SJSA1 (cell line): ENCODE results near the gene HLA-DMB. TPM values are rescaled to one million over a fixed set of nuclear protein-coding genes. Genes with fewer than 3 reads are reported as not detected.

Source experiments
- DNase-seq, 2 experiments: peaks; one replicate each; pipeline ENCODE4 v3.0.0-alpha.2; 2015 to 2020; ENCODE audit warnings: low spot score in 2 of 2, low read depth in 1 of 2
- H3K27ac ChIP-seq: fragments of 250-450 bp; sonication (Bioruptor Pico); 2 replicates; pipeline ENCODE4 v1.5.1; 2020; ENCODE audit warnings: mild to moderate bottlenecking, moderate library complexity
- H3K27me3 ChIP-seq: fragments of 250-450 bp; sonication (Bioruptor Pico); replicated peaks from 2 replicates; pipeline ENCODE4 v1.5.1; 2020; ENCODE audit warnings: mild to moderate bottlenecking, moderate library complexity
- H3K36me3 ChIP-seq: fragments of 250-450 bp; sonication (Bioruptor Pico); 2 replicates; pipeline ENCODE4 v1.5.1; 2020; ENCODE audit warnings: mild to moderate bottlenecking
- H3K4me1 ChIP-seq: fragments of 250-450 bp; sonication (Bioruptor Pico); replicated peaks from 2 replicates; pipeline ENCODE4 v1.6.1; 2021; ENCODE audit warnings: mild to moderate bottlenecking
- H3K4me3 ChIP-seq: fragments of 250-450 bp; sonication (Bioruptor Pico); 2 replicates; pipeline ENCODE4 v1.5.1; 2020; ENCODE audit warnings: mild to moderate bottlenecking
- H3K9me3 ChIP-seq: fragments of 250-450 bp; sonication (Bioruptor Pico); replicated peaks from 2 replicates; pipeline ENCODE4 v1.5.1; 2020; ENCODE audit warnings: mild to moderate bottlenecking
- total RNA-seq: library from RNA; depleted of rRNA; stranded (reverse); fragments of >200 nt; shearing (Covaris generic); gene quantifications from 2 replicates; pipeline ENCODE4 v1.2.3, GENCODE V29; 2014; rRNA removed

The HLA-DMB gene
- total RNA-seq, result not detected in 2 replicates

DNA sequence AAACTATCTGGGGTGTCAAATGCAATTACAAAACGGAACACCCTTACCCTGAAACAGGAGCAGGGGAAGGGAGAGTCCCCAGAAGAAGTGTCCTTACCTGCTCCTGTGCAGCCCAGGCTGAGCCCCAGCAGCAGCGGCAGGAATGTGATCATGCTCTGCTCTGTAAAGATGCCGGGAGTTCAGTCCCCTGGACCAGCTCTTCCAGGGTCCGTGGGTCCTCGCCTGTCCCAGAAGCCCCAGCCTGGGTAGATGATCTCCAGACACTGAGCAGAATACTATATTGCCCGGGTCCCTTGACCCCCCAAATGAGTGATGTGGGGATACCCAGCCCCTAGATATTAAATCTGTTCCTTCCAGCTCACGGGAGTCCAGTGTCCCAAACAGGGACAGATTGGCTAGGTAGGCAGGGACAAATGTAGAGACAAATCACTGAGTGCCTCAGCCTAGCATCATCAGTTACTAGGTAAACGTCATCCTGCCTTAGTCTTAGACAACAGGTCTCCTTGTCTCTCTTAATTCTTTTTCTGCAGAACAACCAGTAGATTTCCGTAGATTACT, at the start of gene HLA-DMB:
Gene HLA-DMB, minus strand, starts transcription at position 373 of the 558 bp plus-strand sequence. Its CDS starts 221 bp downstream, at position 152.
- peak in 1 of 2 experiments; percentile 30 for DNase-seq
- Histone ChIP-seq H3K9me3 (no peaks in the 10 kb centered on the region), H3K4me3 (no peak within 1 kb of the TSS), H3K36me3 (no peaks in the 10 kb centered on the region), H3K4me1 (no peaks in the 10 kb centered on the region), H3K27ac (no peak within 1 kb of the TSS), H3K27me3 (peaks cover 38% of the 10 kb centered on the region)

DNA sequence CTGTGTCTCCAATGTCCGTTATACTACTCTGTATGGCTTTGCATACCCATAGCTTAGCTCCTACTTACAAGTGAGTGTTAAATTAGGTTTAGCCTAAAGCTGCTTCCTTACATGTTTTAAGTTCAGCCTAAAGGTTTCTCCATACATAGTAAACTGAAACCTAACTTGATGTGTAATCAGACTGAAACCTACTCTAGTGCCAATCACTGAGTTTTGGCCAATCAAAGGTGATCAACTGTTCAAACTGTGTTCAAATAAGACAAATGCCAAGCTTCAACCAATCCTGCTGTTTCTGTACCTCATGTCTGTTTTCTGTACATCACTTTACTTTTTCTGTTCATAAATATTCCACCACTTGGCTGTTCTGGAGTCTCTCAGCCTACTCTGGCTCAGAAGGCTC, 48.5 kb upstream of the HLA-DMB start:
- Histone ChIP-seq H3K36me3 (no peaks in the 10 kb centered on the region), H3K4me3 (no peak overlapping the region), H3K27ac (no peak overlapping the region), H3K9me3 (no peaks in the 10 kb centered on the region), H3K27me3 (peaks cover 22% of the 10 kb centered on the region), H3K4me1 (no peaks in the 10 kb centered on the region)
- no peak for DNase-seq

DNA sequence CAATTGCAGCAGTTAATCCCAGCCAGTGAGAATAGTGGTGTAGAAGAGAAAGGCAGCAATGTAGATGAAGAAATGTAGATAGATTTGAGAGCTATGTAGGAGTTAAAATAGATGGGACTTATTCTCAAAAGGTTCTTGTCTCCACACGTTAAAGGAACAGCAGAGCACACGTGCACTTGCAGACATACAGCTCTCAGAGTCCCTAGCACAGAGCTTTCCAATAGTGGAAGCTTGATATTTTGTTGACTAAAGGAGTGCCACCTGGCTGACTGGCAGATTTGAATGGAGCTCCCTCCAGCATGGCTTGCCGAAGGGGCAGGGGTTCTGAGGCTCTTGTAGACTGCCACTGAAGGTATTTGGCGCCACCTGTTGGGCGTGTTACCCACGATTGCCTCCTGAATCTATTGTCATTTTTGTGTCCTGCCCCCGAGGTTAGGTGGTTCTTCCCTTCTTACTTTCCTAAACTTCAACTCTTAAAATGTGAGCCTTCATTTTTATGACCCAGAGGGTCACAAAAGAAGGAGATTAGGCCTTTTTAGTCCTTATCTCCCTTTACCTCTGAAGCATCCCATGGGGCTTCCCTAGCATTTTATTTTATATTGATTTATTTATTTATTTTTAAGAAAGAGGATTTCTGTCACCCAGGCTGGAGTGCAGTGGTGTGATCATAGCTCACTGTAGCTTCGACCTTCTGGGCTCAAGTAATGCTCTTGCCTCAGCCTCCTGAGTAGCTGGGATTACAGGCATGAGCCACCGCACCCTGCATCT, 44.0 kb upstream of the HLA-DMB start:
- peak; percentile 73 to 85 for DNase-seq
- peaks cover 5% of the 10 kb centered on the region; the same call in 1 of the 2 replicates for H3K27me3 ChIP-seq
- H3K9me3 ChIP-seq, result no peaks in the 10 kb centered on the region
- H3K27ac ChIP-seq, result no peak overlapping the region
- no peaks in the 10 kb centered on the region for H3K4me1 ChIP-seq
- H3K36me3 ChIP-seq, result peaks cover 36% of the 10 kb centered on the region
- H3K4me3 ChIP-seq, result no peak overlapping the region

DNA sequence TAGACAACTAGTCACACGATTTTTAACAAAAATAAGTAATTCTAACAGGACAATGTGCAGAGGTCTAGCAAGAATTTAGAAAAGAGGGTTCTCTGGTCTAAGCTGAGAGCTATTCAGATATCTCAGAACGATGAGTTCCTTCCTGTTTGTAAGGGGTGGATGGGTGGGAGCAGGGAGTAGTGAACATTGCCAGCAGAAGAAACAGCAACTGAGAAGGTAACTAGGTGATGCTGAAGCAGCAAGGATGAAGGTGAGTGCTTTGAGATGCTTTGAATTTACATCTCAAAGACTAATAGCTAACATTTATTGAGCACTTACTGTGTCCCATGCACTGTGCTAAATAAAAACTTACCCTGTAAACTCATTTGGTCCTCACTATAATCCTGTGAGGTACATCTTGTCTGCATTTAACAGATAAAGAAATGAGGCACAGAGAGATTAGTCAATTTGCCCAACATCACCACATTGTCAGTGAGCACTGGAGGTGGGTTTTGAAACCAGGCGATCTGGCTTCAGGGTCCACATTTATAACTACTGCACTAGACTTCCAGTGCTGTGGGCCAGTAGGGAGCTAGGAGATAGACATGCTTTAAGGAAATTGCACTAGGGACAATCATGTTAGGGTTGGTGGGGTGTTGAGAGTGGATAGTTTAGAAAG, 43.3 kb upstream of the HLA-DMB start:
- H3K9me3 ChIP-seq, result no peaks in the 10 kb centered on the region
- H3K4me1 ChIP-seq, result no peaks in the 10 kb centered on the region
- no peak overlapping the region for H3K27ac ChIP-seq
- H3K36me3 ChIP-seq, result peaks cover 43% of the 10 kb centered on the region
- H3K4me3 ChIP-seq, result no peak overlapping the region
- H3K27me3 ChIP-seq, result no peaks in the 10 kb centered on the region; the same call in 1 of the 2 replicates
- DNase-seq, result no peak

DNA sequence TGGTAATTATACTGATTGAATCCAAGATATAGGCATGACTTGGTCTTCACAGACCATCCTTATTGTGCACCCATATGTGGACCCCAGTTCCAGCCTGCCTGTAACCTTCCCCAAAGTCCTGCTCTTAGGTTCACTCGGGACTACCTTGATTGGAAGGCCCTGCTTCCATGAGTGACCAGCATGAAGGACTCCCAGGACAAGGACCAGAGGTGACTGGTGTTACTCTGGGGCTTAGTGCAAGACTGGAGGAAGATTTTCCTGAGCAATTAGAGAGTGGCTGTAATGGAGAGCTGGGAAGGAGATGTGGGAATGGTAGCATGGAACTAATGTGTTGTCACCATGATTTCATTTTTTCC, 42.6 kb upstream of the HLA-DMB start:
- Histone ChIP-seq H3K9me3 (no peaks in the 10 kb centered on the region), H3K27ac (no peak overlapping the region), H3K36me3 (peaks cover 49% of the 10 kb centered on the region), H3K27me3 (no peaks in the 10 kb centered on the region; the same call in 1 of the 2 replicates), H3K4me3 (no peak overlapping the region), H3K4me1 (no peaks in the 10 kb centered on the region)
- DNase-seq, result no peak

DNA sequence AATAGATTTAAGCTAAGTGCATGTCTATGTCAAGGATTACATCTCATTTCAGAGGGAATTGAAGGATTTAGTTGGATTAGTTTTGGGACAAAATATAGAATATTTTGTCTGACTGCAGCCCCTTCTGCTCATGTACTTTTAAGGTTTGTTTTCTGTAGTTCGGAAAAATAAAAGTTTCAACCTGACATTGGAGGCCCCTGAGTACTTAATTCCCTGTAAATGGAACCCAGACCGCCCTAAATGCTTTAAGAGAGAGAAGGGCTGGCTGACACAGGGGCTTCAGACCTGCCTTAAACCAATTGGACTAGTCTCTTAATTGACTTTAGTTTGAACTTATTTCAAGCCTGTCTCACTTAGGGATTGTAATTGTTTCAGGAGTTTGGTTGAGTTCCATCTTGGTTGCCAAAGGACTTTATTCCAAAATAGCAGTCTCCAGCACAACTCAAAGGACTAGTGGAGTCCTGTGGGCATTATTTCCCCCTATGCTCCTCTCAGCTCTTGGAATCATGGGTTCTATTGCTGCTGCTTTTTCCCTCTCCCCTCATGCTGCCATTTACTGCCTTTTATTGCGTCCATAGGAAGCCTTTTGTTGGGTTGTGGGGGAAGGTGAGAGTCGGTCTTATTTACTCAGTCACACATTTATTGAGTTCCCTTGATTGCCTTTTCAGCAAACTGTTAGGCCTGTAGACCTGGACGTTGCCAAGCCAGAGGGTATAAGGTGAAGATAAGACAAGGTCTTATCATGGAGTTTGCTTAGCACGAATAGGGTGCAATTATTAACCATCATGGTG, 42.1 kb upstream of the HLA-DMB start:
- DNase-seq, result no peak
- H3K36me3 ChIP-seq, result peaks cover 55% of the 10 kb centered on the region
- no peaks in the 10 kb centered on the region for H3K9me3 ChIP-seq
- no peaks in the 10 kb centered on the region for H3K4me1 ChIP-seq
- no peaks in the 10 kb centered on the region for H3K27me3 ChIP-seq
- no peak overlapping the region for H3K4me3 ChIP-seq
- H3K27ac ChIP-seq, result no peak overlapping the region

DNA sequence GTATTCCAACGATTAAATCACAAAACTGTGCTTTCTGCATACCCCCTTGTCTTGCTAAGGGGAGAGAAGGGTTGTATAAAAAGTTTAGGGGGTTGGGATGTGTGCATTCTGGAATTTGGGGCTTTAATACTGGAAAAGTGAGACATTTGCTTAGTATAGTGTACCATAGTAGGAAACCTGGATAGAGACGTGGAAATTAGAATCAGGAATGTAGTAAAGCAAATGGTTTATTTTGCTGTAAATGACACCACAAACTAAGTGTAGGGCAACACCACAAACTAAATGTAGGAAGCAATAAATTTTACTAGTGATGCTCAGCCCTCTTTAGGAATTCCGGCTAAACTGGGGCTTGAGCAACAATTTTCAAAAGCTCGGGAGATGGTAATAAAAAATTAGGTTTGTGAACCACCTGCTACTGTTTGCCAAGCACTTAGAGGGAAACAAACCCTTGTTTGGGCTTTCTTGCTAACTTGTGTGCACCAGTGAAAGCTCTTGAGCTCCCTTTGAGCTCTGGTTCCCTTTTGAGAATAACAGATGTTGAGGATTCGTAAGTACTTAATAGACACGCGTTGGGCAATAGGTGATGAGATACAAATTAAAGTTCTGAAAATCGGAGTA, 41.4 kb upstream of the HLA-DMB start:
- DNase-seq, result no peak
- peaks cover 62% of the 10 kb centered on the region for H3K36me3 ChIP-seq
- H3K9me3 ChIP-seq, result no peaks in the 10 kb centered on the region
- H3K27ac ChIP-seq, result no peak overlapping the region
- H3K27me3 ChIP-seq, result no peaks in the 10 kb centered on the region
- no peaks in the 10 kb centered on the region for H3K4me1 ChIP-seq
- H3K4me3 ChIP-seq, result no peak overlapping the region

DNA sequence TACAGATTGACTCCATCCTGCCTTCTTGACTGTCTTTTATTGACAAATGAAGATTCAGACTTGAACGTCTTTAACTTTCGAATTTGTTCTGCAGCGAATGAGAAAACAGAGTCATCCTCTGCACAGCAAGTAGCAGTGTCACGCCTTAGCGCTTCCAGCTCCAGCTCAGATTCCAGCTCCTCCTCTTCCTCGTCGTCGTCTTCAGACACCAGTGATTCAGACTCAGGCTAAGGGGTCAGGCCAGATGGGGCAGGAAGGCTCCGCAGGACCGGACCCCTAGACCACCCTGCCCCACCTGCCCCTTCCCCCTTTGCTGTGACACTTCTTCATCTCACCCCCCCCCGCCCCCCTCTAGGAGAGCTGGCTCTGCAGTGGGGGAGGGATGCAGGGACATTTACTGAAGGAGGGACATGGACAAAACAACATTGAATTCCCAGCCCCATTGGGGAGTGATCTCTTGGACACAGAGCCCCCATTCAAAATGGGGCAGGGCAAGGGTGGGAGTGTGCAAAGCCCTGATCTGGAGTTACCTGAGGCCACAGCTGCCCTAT, 39.7 kb upstream of the HLA-DMB start:
- H3K27ac ChIP-seq, result no peak overlapping the region

DNA sequence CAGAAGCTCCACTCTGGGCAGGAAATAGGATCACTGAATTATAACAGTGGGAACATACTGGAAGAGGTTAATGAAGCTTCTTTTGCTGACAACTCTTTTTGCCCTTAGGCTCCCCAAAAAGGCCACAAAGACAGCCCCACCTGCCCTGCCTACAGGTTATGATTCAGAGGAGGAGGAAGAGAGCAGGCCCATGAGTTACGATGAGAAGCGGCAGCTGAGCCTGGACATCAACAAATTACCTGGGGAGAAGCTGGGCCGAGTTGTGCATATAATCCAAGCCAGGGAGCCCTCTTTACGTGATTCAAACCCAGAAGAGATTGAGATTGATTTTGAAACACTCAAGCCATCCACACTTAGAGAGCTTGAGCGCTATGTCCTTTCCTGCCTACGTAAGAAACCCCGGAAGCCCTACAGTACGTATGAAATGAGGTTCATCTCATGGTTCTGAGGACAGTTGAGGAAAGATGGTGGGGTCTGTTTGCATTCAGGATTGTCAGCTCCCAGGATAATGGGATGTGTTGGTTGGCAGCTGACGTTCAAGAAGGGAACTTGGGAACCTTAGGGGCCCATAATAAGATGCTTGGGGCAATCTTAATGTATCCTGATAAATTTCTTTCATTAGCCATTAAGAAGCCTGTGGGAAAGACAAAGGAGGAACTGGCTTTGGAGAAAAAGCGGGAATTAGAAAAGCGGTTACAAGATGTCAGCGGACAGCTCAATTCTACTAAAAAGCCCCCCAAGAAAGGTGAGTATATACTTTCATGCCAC, 39.1 kb upstream of the HLA-DMB start:
- Histone ChIP-seq H3K36me3 (peaks cover 85% of the 10 kb centered on the region), H3K4me1 (peaks cover 8% of the 10 kb centered on the region), H3K4me3 (no peak overlapping the region), H3K27me3 (no peaks in the 10 kb centered on the region), H3K9me3 (no peaks in the 10 kb centered on the region), H3K27ac (no peak overlapping the region)
- no peak for DNase-seq

More for the DNA sequence above, 39.7 kb upstream of the HLA-DMB start:
- Histone ChIP-seq H3K9me3 (no peaks in the 10 kb centered on the region), H3K36me3 (peaks cover 78% of the 10 kb centered on the region), H3K4me3 (no peak overlapping the region), H3K27me3 (no peaks in the 10 kb centered on the region), H3K4me1 (peaks cover 2% of the 10 kb centered on the region)
- DNase-seq, result no peak

DNA sequence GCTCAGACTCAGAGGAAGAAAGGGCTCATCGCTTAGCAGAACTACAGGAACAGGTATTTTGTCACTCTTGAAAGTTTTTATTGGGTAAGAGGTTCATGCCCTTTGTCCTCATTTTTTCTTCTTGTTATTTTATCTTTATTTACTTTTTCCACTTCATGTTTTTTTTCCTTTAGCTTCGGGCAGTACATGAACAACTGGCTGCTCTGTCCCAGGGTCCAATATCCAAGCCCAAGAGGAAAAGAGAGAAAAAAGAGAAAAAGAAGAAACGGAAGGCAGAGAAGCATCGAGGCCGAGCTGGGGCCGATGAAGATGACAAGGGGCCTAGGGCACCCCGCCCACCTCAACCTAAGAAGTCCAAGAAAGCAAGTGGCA, 37.1 kb upstream of the HLA-DMB start:
- Histone ChIP-seq H3K27ac (no peak overlapping the region), H3K9me3 (no peaks in the 10 kb centered on the region), H3K36me3 (peaks cover 100% of the 10 kb centered on the region), H3K4me1 (peaks cover 8% of the 10 kb centered on the region), H3K4me3 (no peak overlapping the region), H3K27me3 (no peaks in the 10 kb centered on the region)
- DNase-seq, result no peak

DNA sequence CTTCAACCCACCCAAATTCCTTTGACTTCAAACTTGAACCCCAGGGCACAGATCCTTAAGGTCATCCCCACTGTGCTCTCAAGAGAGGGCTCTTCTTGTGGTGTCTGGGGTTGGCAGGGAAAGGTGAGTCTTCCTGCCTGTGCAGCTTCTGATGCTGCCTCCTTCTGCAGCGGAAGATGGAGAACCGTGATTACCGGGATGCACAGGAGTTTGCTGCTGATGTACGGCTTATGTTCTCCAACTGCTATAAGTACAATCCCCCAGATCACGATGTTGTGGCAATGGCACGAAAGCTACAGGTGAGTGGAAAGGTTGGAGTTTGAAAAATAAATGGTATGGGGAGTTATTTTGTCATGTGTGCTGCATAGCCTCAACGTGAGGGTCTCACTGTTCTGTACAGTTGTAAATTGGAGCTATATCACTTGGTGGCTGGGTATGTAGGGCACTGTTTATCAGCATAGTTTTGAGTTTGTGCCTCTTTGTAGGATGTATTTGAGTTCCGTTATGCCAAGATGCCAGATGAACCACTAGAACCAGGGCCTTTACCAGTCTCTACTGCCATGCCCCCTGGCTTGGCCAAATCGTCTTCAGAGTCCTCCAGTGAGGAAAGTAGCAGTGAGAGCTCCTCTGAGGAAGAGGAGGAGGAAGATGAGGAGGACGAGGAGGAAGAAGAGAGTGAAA, 36.6 kb upstream of the HLA-DMB start:
- Histone ChIP-seq H3K27me3 (no peaks in the 10 kb centered on the region), H3K27ac (no peak overlapping the region), H3K36me3 (peaks cover 100% of the 10 kb centered on the region), H3K4me1 (peaks cover 8% of the 10 kb centered on the region), H3K9me3 (no peaks in the 10 kb centered on the region), H3K4me3 (no peak overlapping the region)
- no peak for DNase-seq

DNA sequence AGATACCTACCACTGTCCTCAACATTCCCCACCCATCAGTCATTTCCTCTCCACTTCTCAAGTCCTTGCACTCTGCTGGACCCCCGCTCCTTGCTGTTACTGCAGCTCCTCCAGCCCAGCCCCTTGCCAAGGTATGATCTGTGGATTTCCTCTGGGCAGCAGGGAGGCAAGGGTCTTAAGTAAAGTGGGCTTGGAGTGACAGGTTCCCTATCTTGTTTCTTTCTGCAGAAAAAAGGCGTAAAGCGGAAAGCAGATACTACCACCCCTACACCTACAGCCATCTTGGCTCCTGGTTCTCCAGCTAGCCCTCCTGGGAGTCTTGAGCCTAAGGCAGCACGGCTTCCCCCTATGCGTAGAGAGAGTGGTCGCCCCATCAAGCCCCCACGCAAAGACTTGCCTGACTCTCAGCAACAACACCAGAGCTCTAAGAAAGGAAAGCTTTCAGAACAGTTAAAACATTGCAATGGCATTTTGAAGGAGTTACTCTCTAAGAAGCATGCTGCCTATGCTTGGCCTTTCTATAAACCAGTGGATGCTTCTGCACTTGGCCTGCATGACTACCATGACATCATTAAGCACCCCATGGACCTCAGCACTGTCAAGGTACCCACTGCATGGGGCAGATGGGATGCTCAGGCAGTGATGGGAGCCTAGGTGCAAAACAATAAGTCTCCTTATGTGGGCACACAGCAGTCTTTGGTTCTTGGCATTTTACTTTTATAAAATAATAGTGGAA, 35.7 kb upstream of the HLA-DMB start:
- Histone ChIP-seq H3K4me3 (no peak overlapping the region), H3K9me3 (no peaks in the 10 kb centered on the region), H3K27ac (no peak overlapping the region), H3K4me1 (peaks cover 10% of the 10 kb centered on the region), H3K27me3 (no peaks in the 10 kb centered on the region), H3K36me3 (peaks cover 95% of the 10 kb centered on the region)
- DNase-seq, result no peak
